Measurements from ENCODE around the gene RAB11FIP4.

RAB11FIP4 gene

DNA sequence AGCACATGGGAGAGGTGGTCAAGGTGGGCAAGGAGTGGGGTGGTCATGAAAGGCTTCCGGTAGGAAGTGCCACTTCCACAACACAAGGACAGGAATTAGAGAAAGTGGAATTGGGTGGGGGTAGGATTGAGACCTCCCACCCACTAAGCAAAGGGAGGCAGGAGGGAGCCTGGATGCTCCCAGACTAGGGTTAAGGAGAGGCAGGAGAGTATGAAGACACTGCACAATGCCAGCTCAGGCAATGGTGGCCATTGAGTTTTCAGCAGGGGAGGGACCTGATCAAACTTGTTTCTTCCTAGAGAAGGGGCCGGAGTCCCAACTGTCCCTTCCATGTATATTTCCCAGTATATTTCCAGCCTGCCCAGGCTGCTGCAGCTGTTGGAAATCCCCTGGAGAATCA, 3.1 kb upstream of the RAB11FIP4 start:
- DNase-seq (ENCODE audit: extremely low read depth, low read depth) = no peak
- TF ChIP-seq, protein P1, sequence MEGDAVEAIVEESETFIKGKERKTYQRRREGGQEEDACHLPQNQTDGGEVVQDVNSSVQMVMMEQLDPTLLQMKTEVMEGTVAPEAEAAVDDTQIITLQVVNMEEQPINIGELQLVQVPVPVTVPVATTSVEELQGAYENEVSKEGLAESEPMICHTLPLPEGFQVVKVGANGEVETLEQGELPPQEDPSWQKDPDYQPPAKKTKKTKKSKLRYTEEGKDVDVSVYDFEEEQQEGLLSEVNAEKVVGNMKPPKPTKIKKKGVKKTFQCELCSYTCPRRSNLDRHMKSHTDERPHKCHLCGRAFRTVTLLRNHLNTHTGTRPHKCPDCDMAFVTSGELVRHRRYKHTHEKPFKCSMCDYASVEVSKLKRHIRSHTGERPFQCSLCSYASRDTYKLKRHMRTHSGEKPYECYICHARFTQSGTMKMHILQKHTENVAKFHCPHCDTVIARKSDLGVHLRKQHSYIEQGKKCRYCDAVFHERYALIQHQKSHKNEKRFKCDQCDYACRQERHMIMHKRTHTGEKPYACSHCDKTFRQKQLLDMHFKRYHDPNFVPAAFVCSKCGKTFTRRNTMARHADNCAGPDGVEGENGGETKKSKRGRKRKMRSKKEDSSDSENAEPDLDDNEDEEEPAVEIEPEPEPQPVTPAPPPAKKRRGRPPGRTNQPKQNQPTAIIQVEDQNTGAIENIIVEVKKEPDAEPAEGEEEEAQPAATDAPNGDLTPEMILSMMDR (IDR thresholded peaks at IDR 0.05; ENCODE audit: low read depth, low read length) = no peak

DNA sequence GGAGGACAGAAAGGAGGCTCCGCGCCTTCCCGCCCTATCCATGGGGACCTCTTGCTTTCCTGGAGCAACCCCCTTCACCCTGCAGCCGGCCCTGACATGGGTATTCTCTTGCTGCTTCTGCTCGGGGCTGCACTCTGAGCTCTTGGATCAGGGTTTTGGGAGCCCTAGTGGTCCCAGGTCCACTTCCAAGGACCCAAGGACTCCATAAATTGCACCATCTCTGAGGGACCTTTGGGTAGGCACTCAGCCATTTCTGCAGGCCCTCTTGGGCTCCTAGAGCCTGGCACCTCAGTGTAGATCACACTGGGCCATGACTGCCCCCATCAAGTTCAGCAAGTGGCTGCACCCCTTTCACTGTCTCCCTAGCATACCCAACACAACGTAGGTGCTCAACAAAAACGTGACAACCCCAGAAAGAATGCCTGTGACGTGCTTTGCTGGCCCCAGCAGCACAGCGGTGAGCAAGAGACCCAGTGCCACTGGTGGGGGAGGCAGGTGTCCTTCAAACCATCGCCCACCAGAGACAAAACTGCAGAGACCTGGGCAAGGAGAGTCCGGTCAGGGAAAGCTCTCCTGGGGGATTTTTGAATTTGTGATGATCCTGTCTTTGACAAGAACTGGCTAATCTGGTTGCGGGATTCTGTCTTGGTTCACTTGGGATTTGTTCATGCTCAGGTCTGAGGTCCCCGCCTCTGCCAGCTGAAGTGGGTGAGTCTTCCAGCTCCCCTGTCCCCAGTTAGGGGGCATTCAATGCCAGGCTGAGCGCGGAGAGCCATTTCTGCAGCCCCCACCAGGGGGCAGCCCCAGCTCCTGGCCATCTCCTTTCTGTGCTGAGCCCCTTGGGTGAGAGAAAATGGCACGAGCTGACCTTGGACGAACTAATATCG, 2.5 kb upstream of the RAB11FIP4 start:
- TF ChIP-seq, protein P1 (IDR thresholded peaks at IDR 0.05; ENCODE audit: low read depth, low read length) = peak; percentile 63
- DNase-seq (ENCODE audit: extremely low read depth, low read depth) = no peak

DNA sequence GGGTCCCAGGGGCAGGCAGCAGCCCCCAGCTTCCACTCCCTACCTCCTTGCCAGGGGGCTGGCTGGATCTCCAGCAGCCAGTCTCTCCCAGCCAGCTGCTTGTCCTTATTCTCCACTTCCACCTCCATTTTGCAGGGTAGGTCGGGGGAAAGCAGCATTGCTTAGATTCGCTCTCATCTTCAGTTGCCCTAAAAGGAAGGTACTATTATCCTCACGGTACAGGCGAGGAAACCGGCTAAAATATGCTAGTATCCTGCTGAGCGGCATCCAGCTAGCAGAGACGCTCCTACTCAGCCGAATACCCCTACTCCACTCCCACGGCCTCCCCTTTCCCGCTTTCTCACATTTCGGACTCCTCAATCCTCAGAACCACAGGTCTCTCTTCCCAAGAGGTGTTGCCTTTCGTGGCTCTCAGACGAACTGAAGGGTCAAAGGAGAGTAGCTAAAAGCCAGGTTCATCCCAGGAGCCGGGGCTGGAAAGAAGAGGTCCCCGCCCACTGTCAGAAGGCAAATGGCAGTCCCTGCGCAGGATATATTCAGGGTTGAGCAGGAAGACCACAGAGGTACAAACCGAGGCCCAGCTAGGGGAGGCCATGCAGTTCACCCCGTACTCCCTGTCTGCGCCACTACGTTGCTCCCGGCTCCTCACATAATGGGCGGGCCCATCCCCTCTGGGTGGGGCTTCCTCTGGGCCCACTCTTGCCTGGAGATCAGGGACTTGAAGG, 1.7 kb upstream of the RAB11FIP4 start:
- DNase-seq (ENCODE audit: extremely low read depth, low read depth) = no peak
- TF ChIP-seq, protein P1 (IDR thresholded peaks at IDR 0.05; ENCODE audit: low read depth, low read length) = no peak

DNA sequence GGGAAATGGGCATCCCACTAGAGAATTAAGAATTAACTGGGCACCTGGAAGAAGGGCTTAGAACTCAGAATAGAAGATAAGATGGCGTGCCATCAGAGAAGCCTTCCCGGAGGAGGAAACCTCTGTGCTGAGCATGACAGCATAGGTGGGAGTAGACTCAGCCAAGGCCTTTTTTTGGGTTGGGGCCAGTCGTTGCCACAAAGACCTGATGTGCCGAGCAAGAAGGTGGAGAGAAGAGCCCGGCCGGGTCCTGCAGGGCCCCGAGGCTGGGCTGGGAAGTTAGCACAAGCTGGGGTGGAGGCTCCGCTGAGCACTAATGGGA, 1.1 kb upstream of the RAB11FIP4 start:
- no peak for DNase-seq (ENCODE audit: extremely low read depth, low read depth)

DNA sequence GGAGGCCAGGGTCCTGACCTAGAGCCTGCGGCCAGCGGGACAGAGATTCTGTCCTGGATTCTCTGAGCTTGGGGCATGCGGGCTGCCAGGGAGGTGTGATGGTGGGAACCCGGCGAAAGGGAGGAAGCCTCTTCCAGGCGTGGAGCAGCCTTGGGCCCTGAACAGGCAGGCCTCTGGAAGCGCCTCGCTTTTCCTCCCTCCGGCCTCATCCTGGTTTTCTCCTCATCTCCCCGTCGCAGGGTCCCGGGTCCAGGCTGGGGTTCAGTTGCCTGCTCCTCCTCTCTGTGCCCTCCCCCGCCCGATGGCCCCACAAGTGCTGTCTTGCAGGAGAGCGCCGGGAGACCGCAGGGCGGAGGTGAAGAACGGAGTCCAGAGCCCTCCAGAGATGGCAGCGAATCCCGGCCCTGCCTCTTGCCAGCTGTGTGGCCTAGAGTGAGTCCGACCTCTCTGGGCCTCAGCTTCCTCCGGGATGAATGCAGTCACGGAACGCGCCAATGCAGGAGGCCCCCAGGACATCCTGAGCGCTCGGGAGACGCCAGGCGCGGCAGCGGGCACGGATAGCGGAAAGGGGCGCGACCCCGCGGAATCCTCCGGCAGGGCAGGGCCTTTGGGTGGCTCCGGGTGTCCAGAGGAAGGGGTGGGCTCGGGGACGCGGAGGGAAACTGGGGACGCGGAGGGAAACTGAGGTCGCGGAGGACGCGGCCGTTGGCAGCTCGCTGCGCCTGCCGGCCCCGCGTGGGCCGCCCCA, 553 bp upstream of the RAB11FIP4 start:
- TF ChIP-seq, protein P1 (IDR thresholded peaks at IDR 0.05; ENCODE audit: low read depth, low read length) = no peak
- no peak for DNase-seq (ENCODE audit: extremely low read depth, low read depth)

More for the DNA sequence above, 1.1 kb upstream of the RAB11FIP4 start:
- TF ChIP-seq, protein P1 (IDR thresholded peaks at IDR 0.05; ENCODE audit: low read depth, low read length) = no peak

DNA sequence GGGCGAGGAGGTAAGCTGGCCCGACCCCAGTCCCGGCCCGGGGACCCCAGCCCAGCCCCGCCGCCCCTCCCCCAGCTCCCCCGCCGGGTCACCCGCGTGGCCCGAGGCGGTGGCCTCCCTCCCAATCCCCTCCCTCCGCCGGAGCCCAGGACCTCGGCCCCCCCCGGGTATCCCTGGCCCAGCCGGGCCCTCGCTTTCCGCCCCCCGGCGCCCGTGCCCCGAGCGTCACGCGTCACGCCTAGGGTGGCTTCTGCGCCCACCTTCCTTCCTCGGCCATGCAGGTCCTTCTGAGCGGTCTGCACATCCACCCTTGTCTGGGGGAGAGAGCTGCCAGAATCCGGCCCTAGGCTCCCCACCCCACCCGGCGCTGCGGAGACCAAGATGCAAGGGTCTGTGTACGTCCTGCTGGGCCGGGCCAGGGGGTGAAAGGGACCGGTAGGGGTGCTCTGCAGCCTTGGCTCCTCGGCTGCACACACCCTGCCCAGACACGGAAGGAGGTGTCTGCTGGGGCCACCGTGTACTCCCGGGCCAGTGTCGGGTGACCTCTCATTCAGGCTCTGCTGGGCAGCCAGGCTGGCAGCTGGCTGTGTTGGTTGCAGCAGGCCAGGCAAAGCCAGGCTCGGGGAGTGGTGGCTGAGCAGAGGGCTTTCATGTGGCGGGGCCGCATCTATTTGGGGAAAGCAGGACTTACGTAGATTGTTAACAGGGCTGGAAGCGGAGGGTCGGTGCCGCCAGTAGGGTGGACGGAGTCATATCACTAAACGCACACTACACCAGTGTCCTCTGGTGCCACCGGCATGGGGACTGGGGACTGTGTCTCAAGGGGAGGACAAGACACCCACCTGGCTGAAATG, 754 bp downstream of the RAB11FIP4 start:
- DNase-seq (ENCODE audit: extremely low read depth, low read depth) = no peak
- TF ChIP-seq, protein P1 (IDR thresholded peaks at IDR 0.05; ENCODE audit: low read depth, low read length) = no peak
